ENCODE data around the gene ZNF385B. TPM values are rescaled to one million over a fixed set of nuclear protein-coding genes. Genes with fewer than 3 reads are reported as not detected.

ZNF385B gene
- polyA plus RNA-seq, 1 experiment: not detected

GRCh38 chr2:179882851-179883806 is 21.7 kb upstream of the ZNF385B start:
- CTCF ChIA-PET: no interaction called here
- Histone ChIP-seq H3K4me3 (ENCODE audit: low read depth, low read length) (no peak overlapping the region), H3K9me3 (ENCODE audit: control insufficient read depth, insufficient read depth, low read length) (no peaks in the 10 kb centered on the region), H3K27ac (ENCODE audit: low read depth, low read length) (no peak overlapping the region), H3K27me3 (ENCODE audit: control insufficient read depth, insufficient read depth, low read length) (no peaks in the 10 kb centered on the region)
- no peak for DNase-seq (ENCODE audit: low read depth, low spot score)
- POLR2A ChIA-PET: no interaction called here
- no peak for TF ChIP-seq CTCF (IDR thresholded peaks at IDR 0.05; ENCODE audit: low read depth, low read length)

DNA sequence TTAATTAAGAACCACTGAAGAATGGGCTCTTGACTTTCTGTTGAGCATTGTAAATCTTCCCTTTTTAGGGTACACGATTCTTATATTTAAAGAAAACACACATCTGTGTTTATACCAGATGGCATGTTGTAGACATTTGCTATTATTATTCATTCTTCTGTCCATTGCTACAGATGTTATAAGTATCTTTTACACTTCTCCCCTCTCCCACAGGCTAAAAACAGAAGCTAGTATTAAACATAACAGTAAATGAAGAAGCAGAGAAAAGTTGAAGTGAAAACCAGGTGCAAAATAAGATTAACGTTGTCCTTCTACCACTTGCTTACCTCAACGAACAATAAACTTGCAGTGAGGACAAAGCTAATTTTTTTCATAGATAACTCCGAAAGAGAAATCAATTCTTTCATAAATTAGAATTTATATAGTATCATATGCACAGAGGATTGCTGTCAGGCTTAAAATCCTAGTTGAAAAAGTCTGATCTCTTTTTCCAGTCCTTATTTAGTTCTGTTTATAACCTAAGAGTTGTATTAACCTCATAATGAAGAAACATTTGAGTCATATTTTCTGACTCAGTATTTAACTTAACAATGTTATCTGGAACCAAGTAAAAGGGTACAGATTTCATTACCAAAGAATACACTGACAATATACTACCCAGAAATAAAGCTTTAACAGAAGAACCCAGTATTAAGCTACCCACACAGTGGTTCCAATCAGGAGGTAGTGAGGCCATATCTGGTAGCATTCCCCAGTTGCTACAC is 16.4 kb upstream of the ZNF385B start:
- H3K4me3 ChIP-seq (ENCODE audit: low read depth, low read length): no peak overlapping the region
- H3K27me3 ChIP-seq (ENCODE audit: control insufficient read depth, insufficient read depth, low read length): no peaks in the 10 kb centered on the region
- TF ChIP-seq CTCF (IDR thresholded peaks at IDR 0.05; ENCODE audit: low read depth, low read length): no peak
- ChIA-PET POLR2A (no interaction called here), CTCF (no interaction called here)
- H3K9me3 ChIP-seq (ENCODE audit: control insufficient read depth, insufficient read depth, low read length): no peaks in the 10 kb centered on the region
- H3K27ac ChIP-seq (ENCODE audit: low read depth, low read length): no peak overlapping the region
- DNase-seq (ENCODE audit: low read depth, low spot score): no peak

GRCh38 chr2:179876266-179876665 is 14.9 kb upstream of the ZNF385B start:
- POLR2A ChIA-PET: no interaction called here
- CTCF ChIA-PET: interaction anchor here (1.3 kb wide), 1 partner anchor 10 kb away, joined by 5 read pairs; no protein-coding TSS in a partner anchor

GRCh38 chr2:179875864-179876263 is 14.5 kb upstream of the ZNF385B start:
- no peak for DNase-seq (ENCODE audit: low read depth, low spot score)
- CTCF ChIA-PET: interaction anchor here (1.3 kb wide), 1 partner anchor 9 kb away, joined by 5 read pairs; no protein-coding TSS in a partner anchor
- POLR2A ChIA-PET: no interaction called here
- H3K27me3 ChIP-seq (ENCODE audit: control insufficient read depth, insufficient read depth, low read length): no peaks in the 10 kb centered on the region
- no peak for TF ChIP-seq CTCF (IDR thresholded peaks at IDR 0.05; ENCODE audit: low read depth, low read length)
- no peak overlapping the region for H3K27ac ChIP-seq (ENCODE audit: low read depth, low read length)
- no peaks in the 10 kb centered on the region for H3K9me3 ChIP-seq (ENCODE audit: control insufficient read depth, insufficient read depth, low read length)
- H3K4me3 ChIP-seq (ENCODE audit: low read depth, low read length): no peak overlapping the region

More at GRCh38 chr2:179876266-179876665, 14.9 kb upstream of the ZNF385B start:
- Histone ChIP-seq H3K27ac (ENCODE audit: low read depth, low read length) (no peak overlapping the region), H3K9me3 (ENCODE audit: control insufficient read depth, insufficient read depth, low read length) (no peaks in the 10 kb centered on the region), H3K27me3 (ENCODE audit: control insufficient read depth, insufficient read depth, low read length) (no peaks in the 10 kb centered on the region), H3K4me3 (ENCODE audit: low read depth, low read length) (no peak overlapping the region)
- TF ChIP-seq CTCF (IDR thresholded peaks at IDR 0.05; ENCODE audit: low read depth, low read length): no peak
- no peak for DNase-seq (ENCODE audit: low read depth, low spot score)
